HL-60 (cell line): Measurements from ENCODE around the gene BTC.

Experiments used
- CTCF ChIP-seq: IDR thresholded peaks from one replicate; pipeline ENCODE4 v1.5.1; 2011; ENCODE audit warnings: low read length, control low read depth, inconsistent platforms; ENCODE audit not compliant: insufficient read depth
- GABPA ChIP-seq: IDR thresholded peaks from 2 replicates; pipeline ENCODE4 v1.6.1; 2012; ENCODE audit warnings: low read depth
- POLR2AphosphoS5 ChIP-seq: IDR thresholded peaks from 2 replicates; pipeline ENCODE4 v1.6.1; 2012; ENCODE audit warnings: low read depth
- REST ChIP-seq: IDR thresholded peaks from 2 replicates; pipeline ENCODE4 v1.6.1; 2012; ENCODE audit warnings: low read depth; ENCODE audit not compliant: insufficient replicate concordance
- SPI1 ChIP-seq: IDR thresholded peaks from 2 replicates; pipeline ENCODE4 v1.6.1; 2012; ENCODE audit warnings: low read depth, mild to moderate bottlenecking, borderline replicate concordance

GRCh38 chr4:74724979-74725378 lies 69.3 kb downstream of the BTC start:
- TF ChIP-seq CTCF (no peak), REST (no peak), POLR2AphosphoS5 (no peak), SPI1 (no peak), GABPA (no peak)
